ENCODE results near the gene TRAF3IP1.

The TRAF3IP1 gene

DNA sequence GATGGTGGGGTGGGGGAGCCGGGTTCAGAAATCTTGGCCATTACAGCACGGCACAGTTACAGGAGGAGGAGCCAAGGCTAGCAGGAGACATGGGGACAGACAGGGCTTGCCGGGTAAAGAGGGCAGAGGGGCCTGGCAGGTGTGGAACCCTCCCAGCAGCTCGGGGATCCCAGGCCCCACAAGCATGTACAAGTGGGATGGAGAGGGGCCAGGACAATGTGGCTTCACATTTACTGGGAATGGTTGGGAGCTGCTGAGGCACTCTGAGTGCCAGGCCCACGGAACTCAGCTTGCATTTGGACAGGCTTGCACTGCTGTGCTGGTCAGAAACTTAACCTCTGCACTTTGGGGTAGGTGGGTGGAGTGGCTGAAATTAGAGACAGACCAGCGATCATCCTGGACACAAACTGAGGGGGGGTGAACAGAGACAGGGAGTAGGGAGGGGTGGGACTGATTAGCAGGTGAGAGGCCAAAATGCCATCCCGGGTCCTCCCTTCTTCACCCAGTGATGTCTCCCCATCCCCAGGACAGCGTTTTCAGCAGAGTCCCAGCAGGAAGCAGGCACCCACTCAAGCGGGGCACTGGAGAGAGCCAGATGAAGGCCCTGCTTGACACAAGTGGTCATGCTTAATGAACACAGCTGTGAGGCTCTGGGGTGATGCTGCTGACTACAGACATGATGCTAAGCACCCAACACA, 41.5 kb upstream of the TRAF3IP1 start:
- DNase-seq (ENCODE audit: extremely low read depth, low read depth), result no peak
- no peak overlapping the region for H3K4me3 ChIP-seq (replicated peaks; ENCODE audit: low read depth, low read length)
- TF ChIP-seq, protein P1, sequence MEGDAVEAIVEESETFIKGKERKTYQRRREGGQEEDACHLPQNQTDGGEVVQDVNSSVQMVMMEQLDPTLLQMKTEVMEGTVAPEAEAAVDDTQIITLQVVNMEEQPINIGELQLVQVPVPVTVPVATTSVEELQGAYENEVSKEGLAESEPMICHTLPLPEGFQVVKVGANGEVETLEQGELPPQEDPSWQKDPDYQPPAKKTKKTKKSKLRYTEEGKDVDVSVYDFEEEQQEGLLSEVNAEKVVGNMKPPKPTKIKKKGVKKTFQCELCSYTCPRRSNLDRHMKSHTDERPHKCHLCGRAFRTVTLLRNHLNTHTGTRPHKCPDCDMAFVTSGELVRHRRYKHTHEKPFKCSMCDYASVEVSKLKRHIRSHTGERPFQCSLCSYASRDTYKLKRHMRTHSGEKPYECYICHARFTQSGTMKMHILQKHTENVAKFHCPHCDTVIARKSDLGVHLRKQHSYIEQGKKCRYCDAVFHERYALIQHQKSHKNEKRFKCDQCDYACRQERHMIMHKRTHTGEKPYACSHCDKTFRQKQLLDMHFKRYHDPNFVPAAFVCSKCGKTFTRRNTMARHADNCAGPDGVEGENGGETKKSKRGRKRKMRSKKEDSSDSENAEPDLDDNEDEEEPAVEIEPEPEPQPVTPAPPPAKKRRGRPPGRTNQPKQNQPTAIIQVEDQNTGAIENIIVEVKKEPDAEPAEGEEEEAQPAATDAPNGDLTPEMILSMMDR (IDR thresholded peaks at IDR 0.05; ENCODE audit: low read depth, low read length, missing control alignments), result no peak

DNA sequence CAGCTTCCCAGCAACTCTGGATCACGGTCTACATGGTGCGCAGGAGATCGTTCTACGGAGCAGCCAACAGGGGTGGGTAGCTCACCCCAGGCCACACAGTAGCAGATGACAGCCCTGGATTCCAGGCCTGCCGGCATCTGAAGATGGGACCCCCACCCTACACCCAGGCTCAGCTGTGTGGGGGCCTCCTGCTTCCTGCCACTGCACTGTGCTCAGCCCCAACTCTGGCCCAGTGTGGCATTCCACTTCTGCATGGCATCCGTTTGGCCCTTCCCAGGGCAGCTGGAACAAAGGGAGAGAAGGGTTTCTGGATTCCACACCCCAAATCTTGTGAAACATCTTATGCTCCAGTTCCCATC, 41.0 kb upstream of the TRAF3IP1 start:
- DNase-seq (ENCODE audit: extremely low read depth, low read depth), result no peak
- TF ChIP-seq, protein P1 (IDR thresholded peaks at IDR 0.05; ENCODE audit: low read depth, low read length, missing control alignments), result no peak
- no peak overlapping the region for H3K4me3 ChIP-seq (replicated peaks; ENCODE audit: low read depth, low read length)

DNA sequence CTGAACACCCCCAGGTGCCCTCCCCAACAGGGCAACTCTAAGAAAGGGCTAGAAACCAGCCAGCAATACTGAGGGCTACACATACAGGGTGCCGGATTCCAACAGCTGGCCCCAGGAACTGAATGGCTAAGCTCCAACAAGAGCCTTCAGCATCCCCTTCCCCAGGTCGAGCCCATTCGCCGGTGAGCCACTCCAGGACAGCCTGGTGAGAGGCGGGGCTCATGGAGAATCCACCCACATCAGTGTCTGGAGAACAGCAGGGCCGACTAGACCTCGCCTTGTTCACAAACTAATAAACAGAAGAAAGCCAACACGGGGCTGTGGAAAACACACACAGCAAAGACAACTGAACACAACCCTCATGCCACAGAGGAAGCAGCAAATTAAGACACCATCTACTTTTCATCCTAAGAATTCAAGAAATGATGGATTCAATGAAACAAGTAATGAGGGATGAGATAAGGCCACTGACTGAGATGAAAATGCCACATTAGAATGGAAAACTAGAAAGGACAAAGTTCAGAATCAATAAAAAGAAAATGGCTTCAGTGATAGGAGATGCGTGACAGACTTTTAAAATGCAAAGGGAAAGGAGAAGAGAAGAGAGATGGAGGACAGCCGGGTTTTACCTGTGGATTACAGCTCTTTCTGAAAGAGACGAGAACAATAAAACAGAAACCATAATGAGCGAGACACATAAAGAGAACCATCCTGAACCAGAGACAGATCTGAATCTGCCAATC, 40.1 kb upstream of the TRAF3IP1 start:
- TF ChIP-seq, protein P1 (IDR thresholded peaks at IDR 0.05; ENCODE audit: low read depth, low read length, missing control alignments), result no peak
- DNase-seq (ENCODE audit: extremely low read depth, low read depth), result no peak
- no peak overlapping the region for H3K4me3 ChIP-seq (replicated peaks; ENCODE audit: low read depth, low read length)

DNA sequence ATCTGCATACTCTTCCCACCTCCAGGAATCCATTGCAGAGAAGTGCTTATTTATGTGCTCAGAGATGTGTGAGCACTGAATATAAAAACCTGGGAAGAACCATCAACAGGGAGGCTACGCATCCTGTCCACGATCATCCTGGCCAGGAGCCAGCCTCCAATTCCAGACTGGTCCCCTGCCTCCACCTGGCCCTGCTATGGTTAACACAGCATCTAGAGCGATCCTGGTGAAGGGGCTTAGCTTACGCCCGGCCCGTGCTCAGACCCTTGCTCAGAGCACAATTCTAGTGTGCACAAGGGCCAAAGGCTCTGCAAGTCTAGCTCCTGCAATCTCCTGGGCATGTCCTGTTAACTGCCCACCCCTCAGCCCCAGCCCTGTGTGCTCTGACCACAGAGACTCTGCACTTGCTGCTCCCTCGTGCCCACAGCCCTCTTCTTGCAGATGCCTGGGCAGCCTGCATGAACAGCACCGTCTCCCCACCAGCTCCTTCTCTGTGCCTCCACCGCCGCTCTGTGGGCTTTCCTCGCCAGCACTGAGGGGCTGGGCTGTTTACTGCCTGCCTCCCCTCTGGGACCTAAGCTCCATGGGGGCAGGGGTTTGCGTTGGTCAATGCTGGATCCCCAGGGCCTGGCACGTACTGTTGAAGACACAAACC, 38.4 kb upstream of the TRAF3IP1 start:
- H3K4me3 ChIP-seq (replicated peaks; ENCODE audit: low read depth, low read length), result no peak overlapping the region
- TF ChIP-seq, protein P1 (IDR thresholded peaks at IDR 0.05; ENCODE audit: low read depth, low read length, missing control alignments), result no peak

DNA sequence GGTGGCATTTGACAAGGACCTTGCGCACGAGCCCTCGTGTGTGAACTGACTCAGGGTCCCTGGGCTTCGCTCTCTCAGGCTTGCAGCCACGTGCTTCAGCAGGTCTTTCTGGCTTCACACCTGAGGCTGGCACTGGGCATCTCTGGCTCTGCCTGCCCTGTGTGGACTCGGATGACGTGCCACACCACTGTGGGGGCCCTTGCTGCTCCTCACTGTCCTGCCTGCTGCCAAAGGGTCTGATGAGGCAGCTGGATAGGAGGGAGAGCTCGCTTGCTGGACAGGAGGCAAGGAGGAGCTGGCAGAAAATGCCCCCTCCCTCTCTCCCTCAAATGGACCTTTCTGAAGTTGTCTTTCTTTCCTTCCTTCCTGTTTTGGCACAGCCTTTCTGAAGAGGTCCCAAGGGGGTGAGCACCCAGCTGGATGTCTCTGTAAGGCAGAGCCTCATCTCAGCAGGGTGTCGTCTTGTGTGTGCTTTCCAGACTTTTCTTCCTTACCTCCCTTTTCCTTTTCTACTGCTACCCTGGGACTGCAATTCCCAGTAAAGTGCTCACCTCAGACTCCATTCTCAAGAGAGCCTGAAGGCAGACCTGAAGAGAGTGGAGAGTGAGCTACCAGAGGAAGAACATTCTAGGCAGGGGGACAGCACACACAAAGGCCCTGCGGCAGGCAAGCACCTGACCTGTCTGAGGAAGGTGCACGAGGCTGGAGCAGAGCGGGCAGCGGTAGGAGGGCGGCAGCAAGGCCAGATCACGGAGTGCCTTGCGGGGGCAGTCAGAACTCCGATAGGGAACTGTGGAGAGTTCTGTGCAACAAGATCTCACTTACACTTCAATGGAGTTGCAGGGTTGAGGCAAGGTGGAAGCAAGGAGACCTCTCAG, 37.2 kb upstream of the TRAF3IP1 start:
- DNase-seq (ENCODE audit: extremely low read depth, low read depth), result no peak
- TF ChIP-seq, protein P1 (IDR thresholded peaks at IDR 0.05; ENCODE audit: low read depth, low read length, missing control alignments), result no peak
- no peak overlapping the region for H3K4me3 ChIP-seq (replicated peaks; ENCODE audit: low read depth, low read length)

More for the DNA sequence above, 38.4 kb upstream of the TRAF3IP1 start:
- no peak for DNase-seq (ENCODE audit: extremely low read depth, low read depth)

DNA sequence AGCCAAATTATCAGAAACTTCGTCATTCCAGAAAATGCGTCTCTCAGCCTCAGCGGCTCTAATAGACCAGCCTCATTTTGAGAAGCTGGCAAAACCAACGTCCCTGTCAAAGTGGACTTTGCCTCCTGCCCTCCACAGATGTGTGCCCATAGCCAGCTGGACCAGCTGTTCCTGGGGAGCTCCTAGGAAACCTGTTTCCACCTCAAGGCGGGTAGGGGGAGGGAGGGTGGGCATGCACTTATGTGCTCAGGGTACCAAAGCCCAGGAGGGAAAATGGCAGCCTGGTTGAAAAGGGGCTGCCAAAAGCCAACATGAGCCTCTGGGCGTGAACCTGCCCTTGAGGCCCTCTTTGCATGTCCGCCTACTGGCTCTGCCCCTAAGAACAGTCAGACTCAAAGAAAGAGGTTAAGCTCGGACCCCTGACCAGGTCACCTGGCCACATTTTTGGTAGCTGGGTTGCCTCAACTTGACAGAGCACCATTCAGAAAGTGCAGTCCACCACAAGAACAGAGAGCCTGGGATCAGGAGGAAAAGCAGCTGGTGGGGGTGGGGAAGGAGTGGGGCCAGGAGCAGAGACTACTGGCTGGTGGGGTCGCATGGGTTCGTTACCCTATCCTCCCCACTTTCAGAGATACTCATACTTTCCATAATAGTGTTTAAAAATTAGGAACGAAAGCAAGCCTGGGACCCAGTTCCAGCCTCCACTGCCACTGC, 35.4 kb upstream of the TRAF3IP1 start:
- TF ChIP-seq, protein P1 (IDR thresholded peaks at IDR 0.05; ENCODE audit: low read depth, low read length, missing control alignments), result no peak
- peak overlapping the region; percentile 12; the same call in 1 of the 2 replicates for H3K4me3 ChIP-seq (replicated peaks; ENCODE audit: low read depth, low read length)
- DNase-seq (ENCODE audit: extremely low read depth, low read depth), result no peak

All from HFF-Myc (cell line).